ENCODE data around the gene USP24.

DNA sequence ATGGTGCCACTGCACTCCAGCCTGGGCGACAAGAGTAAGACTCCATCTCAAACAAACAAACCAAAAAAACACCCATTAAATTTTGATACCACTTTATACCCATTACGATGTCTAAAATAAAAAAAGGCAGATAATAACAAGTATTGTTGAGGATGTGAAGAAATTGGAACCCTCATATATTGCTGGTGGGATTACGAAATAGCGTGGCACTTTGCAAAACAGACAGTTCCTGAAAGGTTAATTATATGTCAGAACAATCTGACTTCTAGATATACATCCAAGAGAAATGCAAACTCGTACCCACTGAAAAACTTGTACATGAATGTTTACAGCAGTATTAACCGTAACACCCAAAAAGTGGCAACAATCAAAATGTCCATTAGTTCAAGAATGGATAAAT lies 70.3 kb downstream of the USP24 start:
- TF ChIP-seq, protein P1, sequence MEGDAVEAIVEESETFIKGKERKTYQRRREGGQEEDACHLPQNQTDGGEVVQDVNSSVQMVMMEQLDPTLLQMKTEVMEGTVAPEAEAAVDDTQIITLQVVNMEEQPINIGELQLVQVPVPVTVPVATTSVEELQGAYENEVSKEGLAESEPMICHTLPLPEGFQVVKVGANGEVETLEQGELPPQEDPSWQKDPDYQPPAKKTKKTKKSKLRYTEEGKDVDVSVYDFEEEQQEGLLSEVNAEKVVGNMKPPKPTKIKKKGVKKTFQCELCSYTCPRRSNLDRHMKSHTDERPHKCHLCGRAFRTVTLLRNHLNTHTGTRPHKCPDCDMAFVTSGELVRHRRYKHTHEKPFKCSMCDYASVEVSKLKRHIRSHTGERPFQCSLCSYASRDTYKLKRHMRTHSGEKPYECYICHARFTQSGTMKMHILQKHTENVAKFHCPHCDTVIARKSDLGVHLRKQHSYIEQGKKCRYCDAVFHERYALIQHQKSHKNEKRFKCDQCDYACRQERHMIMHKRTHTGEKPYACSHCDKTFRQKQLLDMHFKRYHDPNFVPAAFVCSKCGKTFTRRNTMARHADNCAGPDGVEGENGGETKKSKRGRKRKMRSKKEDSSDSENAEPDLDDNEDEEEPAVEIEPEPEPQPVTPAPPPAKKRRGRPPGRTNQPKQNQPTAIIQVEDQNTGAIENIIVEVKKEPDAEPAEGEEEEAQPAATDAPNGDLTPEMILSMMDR (IDR thresholded peaks at IDR 0.05): no peak
- no peak for TF ChIP-seq POLR2A (IDR thresholded peaks at IDR 0.05)
